ENCODE measurements around the gene ZMIZ2.

Gene ZMIZ2

DNA sequence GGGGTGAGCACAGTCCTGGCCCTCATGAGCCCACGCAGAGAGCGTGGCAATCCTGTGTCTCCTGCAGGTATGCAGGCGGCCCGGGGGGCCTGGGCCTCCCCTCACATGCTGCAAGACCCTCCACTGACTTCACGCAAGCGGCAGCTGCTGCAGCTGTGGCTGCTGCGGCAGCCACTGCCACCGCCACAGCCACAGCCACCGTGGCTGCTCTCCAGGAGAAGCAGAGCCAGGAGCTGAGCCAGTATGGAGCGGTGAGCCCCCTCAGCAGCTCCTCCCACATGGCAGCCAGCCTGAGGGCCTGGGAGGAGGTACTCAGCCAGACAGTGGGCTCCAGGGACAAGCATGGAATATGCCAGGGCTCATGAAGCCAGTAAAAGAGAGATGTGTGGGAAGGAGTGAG, 8.7 kb downstream of the ZMIZ2 start:
- no peak for DNase-seq (ENCODE audit: low read depth in 2 of 2, low spot score in 1 of 2)

DNA sequence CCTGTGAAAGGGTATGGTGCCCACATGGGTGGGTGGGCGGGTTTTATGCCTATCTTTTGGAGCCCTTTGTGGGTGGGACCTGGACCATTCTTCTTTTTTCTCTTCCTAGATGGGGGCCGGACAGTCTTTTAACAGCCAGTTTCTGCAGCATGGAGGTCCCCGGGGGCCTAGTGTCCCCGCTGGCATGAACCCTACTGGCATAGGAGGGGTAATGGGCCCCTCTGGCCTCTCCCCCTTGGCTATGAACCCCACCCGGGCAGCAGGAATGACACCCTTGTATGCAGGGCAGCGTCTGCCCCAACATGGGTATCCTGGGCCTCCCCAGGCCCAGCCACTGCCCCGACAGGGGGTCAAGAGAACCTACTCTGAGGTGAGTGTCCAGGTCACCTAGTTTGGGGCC, 9.1 kb downstream of the ZMIZ2 start:
- DNase-seq (ENCODE audit: low read depth in 2 of 2, low spot score in 1 of 2): no peak

DNA sequence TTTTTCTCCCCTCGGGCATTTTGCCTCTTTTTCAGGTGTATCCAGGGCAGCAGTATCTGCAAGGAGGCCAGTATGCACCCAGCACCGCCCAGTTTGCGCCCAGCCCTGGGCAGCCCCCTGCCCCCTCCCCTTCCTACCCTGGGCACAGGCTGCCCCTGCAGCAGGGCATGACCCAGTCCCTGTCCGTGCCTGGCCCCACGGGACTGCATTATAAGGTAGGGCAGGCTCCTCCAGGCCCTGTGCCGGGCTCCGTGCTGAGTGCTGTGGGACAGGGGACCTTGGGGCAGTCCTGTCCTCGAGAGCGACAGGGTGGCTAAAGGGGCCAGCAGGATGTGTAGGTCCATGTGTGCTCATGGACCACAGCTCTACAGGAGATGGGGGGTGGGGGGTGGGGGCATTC, 10.6 kb downstream of the ZMIZ2 start:
- no peak for DNase-seq (ENCODE audit: low read depth in 2 of 2, low spot score in 1 of 2)

DNA sequence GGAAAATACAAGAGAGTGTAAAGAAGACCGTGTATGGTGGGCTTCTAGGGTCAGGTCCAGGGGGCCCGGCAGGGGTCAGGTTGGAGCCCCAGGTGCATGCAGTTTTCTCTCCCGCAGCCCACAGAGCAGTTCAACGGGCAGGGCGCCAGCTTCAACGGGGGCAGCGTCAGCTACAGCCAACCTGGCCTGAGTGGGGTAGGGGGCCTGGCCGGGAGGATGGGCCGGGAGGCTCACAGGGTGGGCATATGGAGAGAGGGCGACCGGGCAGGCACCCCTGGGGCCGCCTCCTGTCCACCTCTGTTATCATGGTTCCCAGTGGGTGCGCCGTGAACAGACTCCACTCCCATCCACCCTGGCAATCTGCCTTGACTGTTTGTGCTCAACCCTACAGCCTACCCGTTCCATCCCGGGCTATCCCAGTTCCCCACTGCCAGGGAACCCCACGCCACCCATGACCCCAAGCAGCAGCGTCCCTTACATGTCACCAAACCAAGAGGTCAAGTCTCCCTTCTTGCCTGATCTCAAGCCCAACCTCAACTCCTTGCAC, 11.5 kb downstream of the ZMIZ2 start:
- DNase-seq (ENCODE audit: low read depth in 2 of 2, low spot score in 1 of 2): no peak

DNA sequence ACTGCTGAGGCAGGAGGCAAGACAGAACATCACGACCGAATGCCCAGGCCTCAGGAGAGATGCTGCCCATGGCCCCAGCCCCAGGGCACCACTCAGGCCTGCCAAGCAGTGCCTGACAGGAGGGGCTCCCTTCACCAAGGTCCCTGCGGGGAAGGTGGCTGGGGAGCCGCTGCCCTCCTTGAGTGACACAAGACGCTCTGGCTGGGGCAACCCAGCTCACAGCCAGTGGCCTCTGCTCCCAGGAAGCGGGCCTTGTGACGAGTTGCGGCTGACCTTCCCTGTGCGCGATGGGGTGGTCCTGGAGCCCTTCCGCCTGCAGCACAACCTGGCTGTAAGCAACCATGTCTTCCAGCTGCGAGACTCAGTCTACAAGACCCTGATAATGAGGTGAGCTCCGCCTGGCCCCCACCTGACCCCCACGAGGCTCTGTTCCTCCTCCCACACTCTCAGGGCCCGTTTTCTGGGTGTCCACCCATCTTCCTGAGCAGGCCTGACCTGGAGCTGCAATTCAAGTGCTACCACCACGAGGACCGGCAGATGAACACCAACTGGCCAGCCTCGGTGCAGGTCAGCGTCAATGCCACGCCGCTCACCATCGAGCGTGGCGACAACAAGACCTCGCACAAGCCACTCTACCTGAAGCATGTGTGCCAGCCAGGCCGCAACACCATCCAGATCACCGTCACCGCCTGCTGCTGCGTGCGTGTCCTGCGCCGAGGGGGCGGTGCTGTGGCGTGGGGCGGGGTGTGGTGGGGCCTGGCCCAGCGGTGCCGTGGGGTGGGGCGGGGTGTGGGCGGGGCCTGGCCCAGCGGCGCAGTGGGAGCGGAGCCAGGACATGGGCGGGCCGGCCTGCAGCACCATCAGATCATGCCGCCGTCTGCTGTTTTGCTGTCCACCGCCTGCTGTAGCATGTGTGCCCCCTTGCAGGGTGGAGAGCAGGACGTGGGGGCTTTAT, 12.8 kb downstream of the ZMIZ2 start:
- no peak for DNase-seq (ENCODE audit: low read depth in 2 of 2, low spot score in 1 of 2)

DNA sequence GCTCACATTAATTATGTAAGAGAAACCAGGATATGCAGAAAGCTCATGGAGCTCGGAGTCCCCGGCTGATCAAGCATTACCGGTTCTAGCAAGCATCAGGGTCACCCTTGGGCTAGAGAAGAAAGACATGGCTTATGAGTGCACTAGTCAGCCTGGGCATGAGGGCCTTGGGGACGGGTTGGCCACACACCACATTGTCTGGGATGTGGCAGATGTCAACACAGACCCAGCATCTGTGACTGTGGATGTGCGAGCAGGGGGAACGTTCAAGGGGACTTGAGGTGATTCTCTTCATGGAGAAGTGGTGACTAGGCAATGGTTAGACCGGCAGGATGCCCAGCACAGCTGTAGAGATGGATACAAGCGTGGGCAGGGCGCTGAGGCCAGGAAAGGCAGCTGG, 13.7 kb downstream of the ZMIZ2 start:
- no peak for DNase-seq (ENCODE audit: low read depth in 2 of 2, low spot score in 1 of 2)

DNA sequence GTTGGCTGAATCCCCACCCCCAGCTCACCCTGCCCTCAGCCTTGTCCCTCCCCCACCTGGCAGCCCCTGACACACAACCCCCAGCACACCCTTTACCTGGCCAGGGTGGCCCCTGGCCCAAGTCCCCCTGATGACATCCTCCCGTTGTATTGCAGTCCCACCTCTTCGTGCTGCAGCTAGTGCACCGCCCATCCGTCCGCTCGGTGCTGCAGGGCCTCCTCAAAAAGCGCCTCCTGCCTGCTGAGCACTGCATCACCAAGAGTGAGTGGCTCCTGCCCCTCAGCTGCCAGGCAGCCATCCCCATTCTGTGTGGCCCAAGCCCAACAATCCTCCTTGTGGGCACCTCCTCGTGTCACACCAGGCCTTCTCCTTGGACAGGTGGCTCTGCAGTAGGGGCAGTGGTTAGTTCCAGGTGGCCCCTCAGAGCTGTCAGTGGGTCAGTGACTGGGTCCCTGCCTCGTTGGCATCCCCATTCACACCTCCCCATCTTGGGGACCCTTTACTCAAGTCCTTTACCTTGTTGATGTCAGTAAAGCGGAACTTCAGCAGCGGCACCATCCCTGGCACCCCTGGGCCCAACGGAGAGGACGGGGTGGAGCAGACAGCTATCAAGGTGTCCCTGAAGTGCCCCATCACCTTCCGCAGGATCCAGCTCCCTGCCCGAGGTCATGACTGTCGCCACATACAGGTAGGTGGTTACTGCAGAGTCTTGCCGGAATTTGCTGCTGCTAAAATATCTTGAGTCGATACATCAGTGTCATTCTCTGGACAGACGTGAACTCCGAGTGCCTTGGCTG, 14.3 kb downstream of the ZMIZ2 start:
- no peak for DNase-seq (ENCODE audit: low read depth in 2 of 2, low spot score in 1 of 2)

DNA sequence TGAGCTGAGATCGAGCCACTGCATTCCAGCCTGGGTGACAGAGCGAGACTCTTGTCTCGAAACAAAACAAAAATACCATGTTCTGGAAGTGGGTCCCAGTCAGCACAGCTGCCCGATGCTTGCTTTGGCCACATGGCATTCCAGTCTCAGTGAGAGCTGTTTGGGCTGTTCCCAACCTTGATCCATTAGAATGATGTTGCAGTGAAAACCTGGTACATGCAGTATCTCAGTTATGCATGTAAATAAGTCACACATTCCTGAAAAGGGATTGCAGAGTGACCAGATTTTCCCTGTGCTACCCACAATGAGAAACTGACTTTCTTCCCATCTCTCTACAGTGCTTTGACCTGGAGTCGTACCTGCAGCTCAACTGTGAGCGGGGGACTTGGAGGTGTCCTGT, 15.4 kb downstream of the ZMIZ2 start:
- no peak for DNase-seq (ENCODE audit: low read depth in 2 of 2, low spot score in 1 of 2)

DNA sequence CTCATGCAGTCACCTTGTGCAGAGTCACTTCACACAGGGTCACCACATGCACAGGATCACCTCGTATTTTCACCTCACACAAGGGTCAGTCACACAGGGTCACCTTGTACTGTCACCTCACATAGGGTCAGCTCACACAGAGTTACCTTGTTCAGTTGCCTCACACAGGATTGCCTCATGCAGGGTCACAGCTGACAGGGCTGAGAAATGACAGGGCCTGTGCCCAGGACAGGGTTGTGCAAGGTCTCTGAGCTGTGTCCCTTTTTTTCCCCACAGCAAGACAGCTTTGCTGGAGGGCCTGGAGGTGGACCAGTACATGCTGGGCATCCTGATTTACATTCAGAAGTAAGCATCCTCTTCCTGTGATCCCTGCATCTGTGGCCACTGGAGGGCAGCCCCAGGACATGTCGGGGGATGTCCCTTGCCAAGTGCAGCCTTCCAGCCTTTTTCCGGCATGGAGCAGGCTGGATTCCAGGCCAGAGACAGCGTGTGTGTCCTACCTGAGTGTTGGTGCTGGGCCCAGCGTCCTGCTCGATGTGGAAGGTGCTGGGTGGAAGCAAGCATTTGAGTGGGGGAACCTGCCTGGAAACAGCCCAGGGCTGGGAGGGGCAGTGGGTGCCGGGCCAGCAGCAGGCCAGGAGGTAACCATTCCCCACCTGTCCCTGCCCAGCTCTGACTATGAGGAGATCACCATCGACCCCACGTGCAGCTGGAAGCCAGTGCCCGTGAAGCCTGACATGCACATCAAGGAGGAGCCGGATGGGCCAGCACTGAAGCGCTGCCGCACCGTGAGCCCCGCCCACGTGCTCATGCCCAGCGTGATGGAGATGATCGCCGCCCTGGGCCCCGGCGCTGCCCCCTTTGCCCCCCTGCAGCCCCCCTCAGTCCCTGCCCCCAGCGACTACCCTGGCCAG, 16.3 kb downstream of the ZMIZ2 start:
- DNase-seq (ENCODE audit: low read depth in 2 of 2, low spot score in 1 of 2): no peak

DNA sequence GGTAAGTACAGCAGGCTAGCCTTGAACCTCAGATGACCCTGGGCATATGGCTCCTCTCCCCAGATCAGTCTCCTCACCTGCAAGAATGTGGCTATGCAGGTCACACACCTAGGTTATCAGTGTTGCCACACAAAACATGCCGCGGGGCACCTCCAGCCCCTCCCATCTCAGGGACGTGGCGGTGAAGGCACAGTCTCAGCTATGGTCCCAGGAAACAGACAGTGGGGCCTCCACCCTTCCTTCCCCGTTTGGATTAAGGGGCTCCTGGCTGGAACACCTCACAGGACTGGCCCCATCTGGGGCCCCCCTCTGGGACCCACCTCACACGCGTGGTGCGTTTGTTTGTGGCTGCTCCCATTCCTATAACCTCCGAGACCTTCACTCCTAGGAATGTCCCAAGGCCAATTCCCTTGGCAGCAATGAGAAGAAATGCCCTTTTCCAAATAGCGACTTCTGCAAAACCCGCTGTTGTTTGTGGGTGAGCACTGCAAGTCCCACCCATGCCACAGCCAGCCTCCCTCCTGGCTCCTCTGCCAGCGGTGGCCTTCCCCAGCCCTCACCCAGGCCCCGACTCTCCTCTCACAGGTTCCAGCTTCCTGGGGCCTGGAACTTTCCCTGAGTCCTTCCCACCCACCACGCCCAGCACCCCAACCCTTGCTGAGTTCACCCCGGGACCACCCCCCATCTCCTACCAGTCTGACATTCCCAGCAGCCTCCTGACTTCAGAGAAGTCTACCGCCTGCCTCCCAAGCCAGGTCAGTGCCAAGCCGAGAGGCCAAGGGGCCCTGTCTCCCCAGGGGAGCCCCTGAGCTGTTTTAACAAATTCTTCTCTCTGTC, 17.1 kb downstream of the ZMIZ2 start:
- no peak for DNase-seq (ENCODE audit: low read depth in 2 of 2, low spot score in 1 of 2)

DNA sequence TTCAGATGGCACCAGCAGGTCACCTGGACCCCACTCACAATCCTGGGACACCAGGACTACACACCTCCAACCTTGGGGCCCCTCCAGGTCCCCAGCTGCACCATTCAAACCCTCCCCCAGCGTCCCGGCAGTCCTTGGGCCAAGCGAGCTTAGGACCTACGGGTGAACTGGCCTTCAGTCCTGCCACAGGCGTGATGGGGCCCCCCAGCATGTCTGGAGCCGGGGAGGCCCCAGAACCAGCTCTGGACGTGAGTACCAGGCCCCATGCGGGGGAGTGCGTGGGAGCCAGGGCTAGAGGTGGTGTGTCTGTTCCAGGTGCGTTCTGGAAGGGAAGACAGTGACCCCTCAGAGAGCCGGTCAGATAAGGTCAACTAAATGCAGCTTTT, 17.8 kb downstream of the ZMIZ2 start:
- DNase-seq (ENCODE audit: low read depth in 2 of 2, low spot score in 1 of 2): no peak

DNA sequence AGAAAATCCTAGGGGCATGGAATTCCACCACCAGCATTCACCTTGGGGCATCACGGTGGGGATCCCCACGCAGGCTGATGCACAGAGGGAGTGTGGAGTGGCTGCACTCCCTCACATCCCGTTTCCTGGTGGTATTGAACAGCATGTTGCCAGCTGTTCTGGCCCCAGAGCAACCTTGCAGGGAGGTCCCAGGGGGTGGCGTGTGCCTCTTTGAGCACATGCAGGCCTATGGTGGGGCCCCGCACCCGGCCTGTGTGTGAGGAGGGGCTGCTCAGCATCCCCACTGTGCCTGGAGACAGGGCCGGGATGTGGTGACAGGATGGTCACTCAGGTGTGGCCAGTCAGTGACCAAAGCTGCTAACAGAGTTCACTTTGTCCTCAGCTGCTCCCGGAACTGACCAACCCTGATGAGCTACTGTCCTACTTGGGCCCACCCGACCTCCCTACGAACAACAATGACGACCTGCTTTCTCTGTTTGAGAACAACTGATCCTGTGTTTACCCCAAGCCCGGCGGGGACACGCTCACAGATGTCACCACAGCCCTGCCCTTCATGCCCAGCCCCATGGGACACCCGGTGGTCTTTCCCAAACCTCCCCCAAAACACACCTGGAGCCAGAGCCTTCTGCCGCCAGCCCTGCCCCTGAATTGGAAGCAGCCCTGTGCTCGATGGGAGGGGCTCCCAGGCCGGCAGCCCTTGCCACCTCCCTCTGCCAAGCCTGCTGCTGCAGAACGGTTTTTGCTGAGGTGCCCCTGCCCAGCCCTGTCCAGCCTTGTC, 18.7 kb downstream of the ZMIZ2 start:
- no peak for DNase-seq (ENCODE audit: low read depth in 2 of 2, low spot score in 1 of 2)

DNA sequence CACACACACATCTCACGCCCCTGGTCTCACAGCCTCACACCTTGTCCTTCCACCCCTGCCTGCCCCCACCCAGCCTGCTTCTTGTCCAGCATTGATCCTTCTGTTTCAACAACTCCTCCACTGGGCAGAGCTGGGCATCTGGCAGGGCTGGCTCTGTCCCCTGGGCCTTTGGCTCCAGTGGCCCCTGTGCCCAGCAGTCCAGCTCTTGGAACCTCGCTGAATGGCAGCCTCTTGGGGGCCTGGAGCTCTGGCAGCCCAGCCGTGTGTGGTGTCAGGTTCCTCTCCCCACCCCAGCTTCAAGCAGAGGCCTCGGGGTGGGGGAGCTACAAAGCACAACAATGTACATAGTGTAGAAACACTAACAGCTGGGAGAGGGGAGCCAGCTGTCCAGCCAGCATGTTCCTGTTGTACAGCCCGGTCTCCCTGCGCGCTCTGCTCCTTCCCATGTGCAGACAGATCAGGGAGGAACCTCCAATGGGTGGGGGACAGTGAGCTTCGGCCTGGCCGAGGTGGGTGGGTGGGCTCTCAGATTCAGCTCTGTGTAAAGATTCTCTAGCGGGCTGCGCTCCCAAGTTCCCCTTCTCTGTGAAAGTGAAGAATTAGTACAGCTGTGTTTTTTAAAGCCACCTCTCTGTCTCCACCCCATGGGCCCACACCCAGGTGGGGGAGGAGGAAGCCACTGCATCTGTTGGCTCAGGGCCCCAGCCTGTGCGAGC, 19.4 kb downstream of the ZMIZ2 start:
- no peak for DNase-seq (ENCODE audit: low read depth in 2 of 2, low spot score in 1 of 2)

DNA sequence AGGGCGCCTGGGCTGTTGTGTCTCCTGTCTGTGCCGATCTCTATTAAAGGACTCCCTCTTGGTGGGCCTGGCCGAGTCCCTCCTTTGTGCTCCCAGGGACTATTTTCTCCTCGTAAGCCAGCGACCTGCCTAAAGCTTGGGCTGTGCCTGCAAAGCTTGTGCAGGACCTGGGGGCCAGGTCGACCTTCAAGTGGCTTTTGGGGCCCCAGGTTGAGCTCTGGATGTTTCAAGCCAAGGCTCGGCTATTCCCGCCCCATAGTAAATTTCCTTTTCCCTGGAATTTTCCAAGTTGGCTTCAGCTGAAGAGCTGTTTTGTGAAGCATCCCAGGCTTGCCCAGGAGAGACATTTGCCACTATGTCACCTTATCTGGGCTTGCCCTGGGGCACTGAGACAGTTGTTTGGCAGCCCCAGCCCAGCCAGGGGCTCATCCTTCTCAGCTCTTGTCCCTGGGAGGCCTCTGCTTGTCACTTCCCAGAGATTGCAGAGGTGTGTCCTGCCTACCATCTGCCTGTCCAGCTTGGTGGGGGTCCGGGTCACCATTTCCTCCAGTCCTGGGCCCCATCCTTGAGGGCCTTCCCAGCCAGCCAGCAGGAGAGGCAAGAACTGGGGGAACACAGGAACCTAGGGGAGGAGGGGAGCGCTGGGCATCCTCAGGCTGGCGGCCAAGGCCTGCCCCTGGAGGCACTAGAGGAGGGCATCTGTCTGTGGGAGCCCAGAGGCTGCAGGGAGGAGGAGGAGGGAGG, 20.2 kb downstream of the ZMIZ2 start:
- no peak for DNase-seq (ENCODE audit: low read depth in 2 of 2, low spot score in 1 of 2)

DNA sequence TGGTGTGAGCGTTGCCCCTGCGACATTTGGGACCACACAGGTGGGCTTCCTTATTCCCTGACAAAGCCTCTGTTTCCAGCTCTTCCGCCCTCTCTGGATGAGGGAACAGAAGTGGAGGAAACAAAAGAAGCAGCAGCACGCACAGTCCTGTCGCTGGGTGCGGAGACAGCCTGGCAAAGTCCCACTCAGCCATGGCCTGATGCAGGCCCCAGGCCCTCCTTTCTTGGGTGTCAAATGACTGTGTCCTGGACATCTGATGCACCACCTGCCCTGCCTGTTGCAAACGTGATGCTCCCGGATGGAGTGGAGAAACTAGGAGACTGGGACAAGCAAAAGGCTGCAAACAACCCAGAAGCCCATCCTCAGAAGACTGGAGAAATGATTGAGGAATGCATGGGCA, 20.7 kb downstream of the ZMIZ2 start:
- no peak for DNase-seq (ENCODE audit: low read depth in 2 of 2, low spot score in 1 of 2)

DNA sequence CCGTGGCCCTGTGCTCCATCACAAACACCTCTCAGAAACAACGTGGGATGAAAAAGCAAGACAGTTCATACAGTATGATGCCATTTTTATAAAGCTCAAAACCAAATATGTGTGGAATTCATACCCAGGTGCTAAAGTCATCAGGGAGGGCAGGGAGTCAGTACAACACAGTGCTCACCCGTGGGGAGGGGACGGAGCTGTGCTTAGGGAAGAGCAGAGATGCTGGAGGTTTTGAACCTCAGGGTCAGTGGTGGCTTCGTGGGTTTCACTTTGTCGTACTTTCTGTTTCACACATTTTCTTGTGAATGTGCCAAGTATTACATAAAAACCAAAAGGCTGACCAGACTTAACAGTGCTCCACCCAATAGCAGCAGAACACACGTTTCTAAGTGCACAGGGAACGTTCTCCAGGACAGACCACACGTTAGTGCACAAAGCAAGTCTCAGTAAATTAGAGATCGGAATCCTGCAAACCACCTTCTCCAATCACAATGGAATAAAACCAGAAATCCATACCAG, 21.2 kb downstream of the ZMIZ2 start:
- no peak for DNase-seq (ENCODE audit: low read depth in 2 of 2, low spot score in 1 of 2)

DNA sequence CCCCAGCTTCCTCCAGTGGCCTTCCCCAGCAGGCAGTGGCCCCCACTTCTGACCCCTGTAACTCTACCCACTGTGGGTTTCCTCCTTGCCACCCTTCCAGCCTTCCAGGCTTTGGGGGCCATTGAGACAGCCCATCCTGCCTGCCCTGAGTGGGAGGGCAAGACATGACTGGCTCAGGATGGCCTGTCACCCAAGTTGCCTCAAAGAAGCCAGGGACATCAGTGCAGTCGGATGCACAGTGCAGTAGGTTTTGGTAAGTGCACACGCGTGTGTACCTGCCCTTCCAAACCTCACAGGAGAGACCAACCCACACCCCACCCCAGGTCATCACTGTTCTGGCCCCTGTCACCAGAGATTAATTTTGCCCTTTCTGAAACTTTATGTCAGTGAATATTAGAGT, 22.7 kb downstream of the ZMIZ2 start:
- no peak for DNase-seq (ENCODE audit: low read depth in 2 of 2, low spot score in 1 of 2)

DNA sequence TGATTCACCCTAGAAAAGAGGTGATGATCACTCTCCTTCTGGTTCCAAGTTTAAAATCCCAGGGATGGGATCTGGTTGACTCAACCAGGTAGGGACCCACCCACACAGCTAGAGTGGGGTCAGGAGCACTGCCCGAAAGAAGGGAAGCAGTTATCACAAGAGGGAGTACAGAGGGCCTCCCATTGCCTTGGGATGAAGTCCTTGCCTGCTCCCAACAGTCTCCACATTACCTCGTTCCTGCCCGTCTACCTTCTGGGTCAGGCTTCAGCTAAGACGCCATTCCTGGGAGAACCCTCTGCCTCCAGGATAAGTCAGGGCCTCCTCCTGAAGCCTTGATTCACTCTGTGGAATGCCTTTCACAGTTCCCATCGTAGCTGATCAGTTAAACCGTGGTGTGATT, 23.8 kb downstream of the ZMIZ2 start:
- no peak for DNase-seq (ENCODE audit: low read depth in 2 of 2, low spot score in 1 of 2)

Data from stimulated activated CD8-positive, alpha-beta memory T cell treated with anti-CD3 and anti-CD28 coated beads, Interleukin-4, amount 100 ng/mL, for 4 hours (primary cell).